ENCODE results near the gene CREB5.

Gene CREB5

GRCh38 chr7:28509251-28510025 is 97.1 kb downstream of the CREB5 start:
- DNase-seq (ENCODE audit: low read depth in 3 of 3, low spot score in 1 of 3), result no peak

GRCh38 chr7:28510026-28510369 is 97.7 kb downstream of the CREB5 start:
- DNase-seq (ENCODE audit: low read depth in 3 of 3, low spot score in 1 of 3), result no peak

- DNase-seq (ENCODE audit: low read depth in 3 of 3, low spot score in 1 of 3), result no peak
Measured at GRCh38 chr7:28512668-28513440, 100.5 kb downstream of the CREB5 start.

DNA sequence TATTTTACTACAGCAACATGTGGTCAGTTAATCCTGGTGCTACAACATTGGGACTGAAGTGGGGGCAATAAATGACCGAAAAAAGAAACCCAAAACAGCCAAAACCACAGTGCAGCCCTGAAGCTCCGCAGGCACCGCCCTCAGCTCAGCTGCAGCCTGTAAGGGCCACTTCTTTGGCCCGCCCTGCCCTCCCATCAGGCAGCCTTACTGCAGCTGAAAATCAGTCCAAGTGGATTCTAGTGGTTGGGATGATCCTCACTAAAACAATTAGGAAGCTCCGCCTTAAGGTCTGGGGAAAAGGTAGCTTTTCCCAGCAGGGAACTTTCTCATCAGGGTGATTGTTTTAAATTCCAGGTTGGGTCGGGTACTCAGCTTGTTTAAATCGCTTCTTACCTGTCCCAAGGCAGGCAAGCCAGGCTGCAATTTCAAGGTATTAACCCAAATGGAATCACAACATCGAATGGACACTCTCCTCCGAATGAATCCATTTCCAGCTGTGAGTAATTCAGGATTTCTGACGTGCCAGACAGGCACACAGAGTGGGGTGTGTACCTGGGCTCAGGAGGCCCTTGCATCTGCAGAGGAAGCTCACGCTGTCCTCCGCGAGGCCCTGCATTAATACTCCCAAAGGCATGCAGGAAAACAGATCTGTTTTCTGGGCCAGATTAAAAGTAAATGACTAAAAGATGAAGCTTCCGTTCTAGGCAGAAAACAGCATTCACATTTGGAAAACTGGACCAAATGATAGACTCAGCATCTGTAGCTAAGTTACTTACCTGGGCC is 104.3 kb downstream of the CREB5 start:
- DNase-seq (ENCODE audit: low read depth in 3 of 3, low spot score in 1 of 3), result no peak

GRCh38 chr7:28517206-28517605 is 104.9 kb downstream of the CREB5 start:
- no peak for DNase-seq (ENCODE audit: low read depth in 3 of 3, low spot score in 1 of 3)

DNA sequence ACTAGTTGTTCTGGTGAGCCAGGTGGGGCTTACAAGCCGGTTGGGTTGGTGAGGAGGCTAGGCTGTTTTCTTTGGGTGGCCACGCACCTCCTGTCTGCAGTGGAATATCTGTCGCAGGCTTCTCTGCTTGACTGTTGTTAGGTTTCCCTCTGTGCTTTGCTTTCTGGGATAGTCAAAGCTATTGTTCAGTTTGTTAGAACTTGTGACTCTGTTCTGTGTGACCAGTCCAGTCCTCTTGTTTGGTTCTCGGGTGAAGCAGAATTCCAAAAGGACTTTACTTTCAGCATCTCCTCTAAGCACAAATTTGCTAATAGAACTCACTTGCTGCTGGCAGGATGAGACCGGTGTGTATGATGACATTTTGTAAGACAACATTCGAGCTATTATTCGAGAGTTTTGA is 105.3 kb downstream of the CREB5 start:
- DNase-seq (ENCODE audit: low read depth in 3 of 3, low spot score in 1 of 3), result no peak

DNA sequence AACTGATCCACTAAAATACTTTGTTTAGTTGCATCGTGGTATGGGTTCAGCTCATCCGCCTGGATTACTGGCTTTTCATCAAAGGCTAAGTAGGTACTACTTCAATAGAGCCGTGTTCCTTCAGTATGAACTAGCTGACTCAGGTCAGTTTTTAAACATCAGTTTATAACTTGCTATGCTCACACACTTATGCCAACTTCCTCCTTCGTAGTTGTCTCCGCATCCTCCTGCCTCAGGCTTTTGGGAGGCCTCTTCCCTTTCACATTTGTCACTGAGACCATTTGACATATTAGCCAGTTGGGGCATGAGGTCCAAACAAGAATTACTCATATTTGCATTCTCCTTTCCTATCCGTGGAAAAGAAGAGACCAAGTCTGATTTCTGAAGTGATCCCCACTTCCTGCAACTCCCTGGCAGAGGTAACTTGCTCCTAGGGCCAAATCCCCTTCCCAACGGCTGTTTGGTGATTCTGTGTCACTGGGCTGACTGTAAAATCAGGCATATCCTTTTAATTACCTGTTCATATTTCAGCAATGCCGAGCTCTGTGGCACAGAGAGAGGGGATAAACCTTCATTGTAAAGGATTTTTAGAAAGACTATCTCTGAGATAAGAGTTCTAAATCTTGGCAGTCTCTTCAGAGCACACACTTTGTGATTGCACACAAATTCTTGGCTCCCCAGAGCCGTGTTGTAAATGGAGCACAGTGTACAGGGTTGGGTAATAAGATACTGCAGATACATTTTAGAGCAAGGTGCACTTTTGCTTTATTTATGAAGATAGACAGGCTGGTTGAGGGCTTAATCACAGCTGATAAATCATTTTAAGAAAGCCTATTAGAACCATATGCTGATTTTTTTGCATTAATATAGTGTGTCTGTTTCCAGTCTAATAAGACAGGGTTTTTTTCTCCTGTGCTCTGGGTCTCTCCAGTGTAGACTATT is 108.0 kb downstream of the CREB5 start:
- no peak for DNase-seq (ENCODE audit: low read depth in 3 of 3, low spot score in 1 of 3)

DNA sequence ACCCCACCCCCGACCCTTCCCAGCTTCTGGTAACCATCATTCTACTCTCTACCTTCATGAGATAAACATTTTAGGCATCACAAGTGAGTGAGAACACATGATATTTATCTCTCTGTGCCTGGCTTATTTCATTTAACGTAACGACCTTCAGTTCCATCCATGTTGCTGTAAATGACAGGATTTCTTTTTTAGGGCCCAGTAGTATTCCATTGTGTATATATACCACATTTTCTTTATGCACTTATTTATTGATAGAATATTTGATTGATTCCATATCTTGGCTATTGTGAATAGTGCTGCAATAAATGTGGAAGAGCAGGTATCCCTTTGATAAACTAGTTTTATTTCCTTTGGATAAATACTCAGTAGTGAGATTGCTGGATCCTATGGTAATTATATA is 112.7 kb downstream of the CREB5 start:
- DNase-seq (ENCODE audit: low read depth in 3 of 3, low spot score in 1 of 3), result no peak

DNA sequence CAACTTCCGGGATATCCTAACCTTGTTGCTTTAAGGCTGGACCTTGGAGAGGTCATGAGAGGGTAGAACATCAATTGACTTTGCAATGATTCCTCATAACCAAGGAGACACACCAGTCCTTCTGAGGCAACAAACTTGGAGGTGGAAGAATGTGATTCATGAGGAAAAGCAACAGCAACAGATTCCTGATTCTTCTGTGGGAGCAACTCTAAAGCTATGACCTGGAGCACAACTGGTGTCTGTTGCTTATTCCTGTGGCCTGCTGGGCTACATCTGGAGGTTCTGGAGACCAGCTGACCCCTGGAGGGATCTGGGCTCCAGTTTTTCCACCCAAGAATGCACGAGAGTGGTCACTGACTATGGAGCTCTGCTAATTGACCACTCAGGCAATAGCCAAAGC is 116.6 kb downstream of the CREB5 start:
- no peak for DNase-seq (ENCODE audit: low read depth in 3 of 3, low spot score in 1 of 3)

- no peak for DNase-seq (ENCODE audit: low read depth in 3 of 3, low spot score in 1 of 3)
Measured at GRCh38 chr7:28529755-28530154, 117.4 kb downstream of the CREB5 start.

- DNase-seq (ENCODE audit: low read depth in 3 of 3, low spot score in 1 of 3), result no peak
Measured at GRCh38 chr7:28530175-28530802, 118.0 kb downstream of the CREB5 start.

DNA sequence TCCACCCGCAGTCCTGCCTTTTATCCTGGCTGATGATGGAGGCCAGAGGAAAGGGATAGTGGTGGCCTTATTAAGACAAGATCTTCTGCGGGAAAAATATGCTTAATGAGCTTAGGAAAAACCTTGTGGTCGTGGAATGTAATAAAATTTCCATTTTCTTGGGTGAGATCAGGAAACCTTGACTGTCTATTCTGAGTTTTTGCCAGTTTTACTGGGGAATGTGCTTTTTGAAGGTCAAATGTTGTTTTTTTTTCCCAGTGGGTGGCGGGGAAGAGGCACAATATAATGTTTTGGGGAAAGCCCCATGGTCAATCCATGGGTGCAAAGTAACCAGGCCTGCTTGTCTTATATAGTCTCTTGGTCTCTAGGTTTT is 118.5 kb downstream of the CREB5 start:
- DNase-seq (ENCODE audit: low read depth in 3 of 3, low spot score in 1 of 3), result no peak

GRCh38 chr7:28531291-28531690 is 119.0 kb downstream of the CREB5 start:
- no peak for DNase-seq (ENCODE audit: low read depth in 3 of 3, low spot score in 1 of 3)

- DNase-seq (ENCODE audit: low read depth in 3 of 3, low spot score in 1 of 3), result no peak
Measured at GRCh38 chr7:28532181-28532580, 119.9 kb downstream of the CREB5 start.

DNA sequence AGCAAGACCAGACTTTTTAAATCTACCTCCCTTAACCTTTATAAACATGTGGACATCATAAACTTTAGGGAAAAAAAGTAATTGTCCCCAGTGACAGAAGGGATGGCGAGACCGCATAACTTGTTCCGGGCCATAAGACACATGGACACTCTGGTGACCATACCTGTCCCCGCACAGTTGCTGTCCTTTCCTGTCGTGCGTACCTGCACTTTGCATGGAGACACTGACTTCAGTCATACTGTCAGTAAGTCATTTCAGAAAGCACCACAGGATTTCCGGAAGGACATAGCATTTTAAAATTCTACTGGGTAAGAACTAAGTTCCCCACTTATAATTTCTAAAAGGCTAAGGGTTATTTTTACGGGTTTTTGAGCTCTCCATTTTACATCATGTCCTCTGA is 120.9 kb downstream of the CREB5 start:
- no peak for DNase-seq (ENCODE audit: low read depth in 3 of 3, low spot score in 1 of 3)

DNA sequence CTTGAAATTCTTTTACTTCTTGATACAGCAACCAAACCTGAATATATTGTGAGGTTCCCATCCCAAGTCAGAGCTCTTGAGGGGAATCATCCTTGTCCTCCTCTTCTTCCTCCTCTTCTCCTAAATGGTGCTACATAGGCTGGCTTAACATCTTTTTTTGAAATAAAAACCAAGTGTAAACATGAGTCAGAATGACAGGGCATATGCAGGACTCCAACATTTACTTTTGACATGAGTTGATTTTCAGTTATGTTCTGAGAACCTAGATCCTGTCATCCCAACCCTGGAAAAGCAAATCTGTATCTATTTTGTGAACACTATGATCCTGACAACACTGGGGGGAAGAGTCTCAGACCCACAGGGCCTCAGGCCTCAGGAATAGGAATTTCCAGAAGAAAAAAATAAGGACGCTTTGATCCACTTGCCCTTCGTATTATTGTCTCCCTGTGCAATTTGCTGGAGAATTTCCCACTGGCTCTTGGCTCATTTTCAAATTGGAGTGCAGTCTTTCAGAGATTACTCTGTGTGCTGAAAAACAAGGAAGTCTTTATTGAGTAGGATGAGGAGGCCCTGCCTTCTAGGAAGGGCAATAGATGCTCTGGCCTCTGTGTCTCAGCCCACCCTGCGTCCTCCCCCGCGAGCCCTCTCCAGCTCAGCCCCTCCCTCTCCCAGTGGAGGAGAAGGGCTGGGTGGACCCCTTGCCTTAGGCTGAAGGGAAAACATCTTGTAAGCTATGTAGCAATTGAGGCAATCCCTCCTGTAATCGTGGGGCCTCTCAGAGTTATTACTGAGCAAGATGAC is 121.6 kb downstream of the CREB5 start:
- DNase-seq (ENCODE audit: low read depth in 3 of 3, low spot score in 1 of 3), result no peak

DNA sequence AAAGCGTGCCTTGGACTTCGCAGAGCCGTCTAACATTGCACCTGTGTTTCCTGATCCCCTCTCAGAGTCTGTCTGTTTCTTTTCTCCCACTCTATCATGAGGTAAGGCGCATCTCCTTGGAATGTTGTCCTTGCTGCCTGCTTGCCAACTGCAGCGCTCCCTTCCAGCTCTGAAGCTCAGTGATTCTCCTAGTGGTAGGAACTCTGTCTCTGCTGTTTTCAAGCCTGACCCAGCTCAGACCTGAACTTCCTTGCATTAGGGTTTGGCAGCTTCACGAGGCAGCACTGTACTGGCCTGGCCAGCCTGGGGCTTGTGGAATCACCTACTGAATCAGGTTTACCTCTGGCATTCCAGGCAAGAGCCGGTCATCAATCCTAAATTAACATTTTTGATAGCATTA is 123.9 kb downstream of the CREB5 start:
- no peak for DNase-seq (ENCODE audit: low read depth in 3 of 3, low spot score in 1 of 3)

- DNase-seq (ENCODE audit: low read depth in 3 of 3, low spot score in 1 of 3), result no peak
Measured at GRCh38 chr7:28539289-28539981, 127.1 kb downstream of the CREB5 start.

DNA sequence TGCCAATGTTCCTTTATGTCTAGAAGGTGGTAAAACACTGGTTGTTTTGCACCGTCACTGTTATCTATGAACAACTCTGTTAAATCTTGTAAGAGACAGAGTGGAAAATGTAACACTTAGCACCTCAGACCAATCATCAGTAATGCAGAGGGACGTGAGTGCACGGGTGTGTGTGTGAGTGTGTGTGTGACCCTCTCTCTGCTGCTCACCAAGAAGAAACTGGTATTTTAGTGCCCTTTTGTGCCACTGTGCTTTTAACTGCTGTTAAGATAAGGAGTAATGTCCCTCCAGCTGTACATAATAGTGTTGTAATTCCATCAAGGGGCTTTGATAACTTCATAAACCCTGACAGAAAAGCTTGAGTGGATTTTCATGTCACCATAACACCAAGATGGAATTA is 130.1 kb downstream of the CREB5 start:
- no peak for DNase-seq (ENCODE audit: low read depth in 3 of 3, low spot score in 1 of 3)
